GM23248 (cell line): ENCODE data around the gene PNKD. TPM values are rescaled to one million over a fixed set of nuclear protein-coding genes. Genes with fewer than 3 reads are reported as not detected.

Experiments used
- DNase-seq: peaks from one replicate; pipeline ENCODE4 v3.0.0-alpha.2; 2015
- H2AFZ ChIP-seq: fragments of 200-600 bp; sonication (generic); 2 replicates; pipeline ENCODE4 v1.6.1; 2016; ENCODE audit warnings: antibody characterized with exemption
- H3F3A ChIP-seq: fragments of 200-600 bp; sonication (generic); 2 replicates; pipeline ENCODE4 v1.6.1; 2016; ENCODE audit warnings: mild to moderate bottlenecking, antibody characterized with exemption, mixed run types; ENCODE audit not compliant: insufficient read depth
- H3K27ac ChIP-seq: fragments of 200-600 bp; sonication (generic); 2 replicates; pipeline ENCODE4 v1.5.1; 2016; ENCODE audit warnings: mild to moderate bottlenecking
- H3K27me3 ChIP-seq: fragments of 200-600 bp; sonication (generic); replicated peaks from 2 replicates; pipeline ENCODE4 v1.6.1; 2016; ENCODE audit warnings: mild to moderate bottlenecking; ENCODE audit not compliant: insufficient read depth
- H3K36me3 ChIP-seq: fragments of 200-600 bp; sonication (generic); 2 replicates; pipeline ENCODE4 v1.6.1; 2016; ENCODE audit warnings: low read depth, mild to moderate bottlenecking
- H3K4me1 ChIP-seq: fragments of 200-600 bp; sonication (generic); 2 replicates; pipeline ENCODE4 v1.6.1; 2016; ENCODE audit warnings: mild to moderate bottlenecking; ENCODE audit not compliant: insufficient read depth
- H3K4me2 ChIP-seq: fragments of 200-600 bp; sonication (generic); one replicate; pipeline ENCODE4 v1.6.1; 2016; ENCODE audit warnings: mild to moderate bottlenecking; ENCODE audit not compliant: unreplicated experiment
- H3K4me3 ChIP-seq: fragments of 200-600 bp; sonication (generic); 2 replicates; pipeline ENCODE4 v1.5.1; 2016; ENCODE audit warnings: mild to moderate bottlenecking
- H3K79me2 ChIP-seq: fragments of 200-600 bp; sonication (generic); 2 replicates; pipeline ENCODE4 v1.6.1; 2016; ENCODE audit warnings: mild to moderate bottlenecking; ENCODE audit not compliant: insufficient read depth
- H3K9ac ChIP-seq: fragments of 200-600 bp; sonication (generic); 2 replicates; pipeline ENCODE4 v1.6.1; 2016; ENCODE audit warnings: mild to moderate bottlenecking
- H3K9me2 ChIP-seq: fragments of 200-600 bp; sonication (generic); 2 replicates; pipeline ENCODE4 v1.6.1; 2016; ENCODE audit warnings: mixed run types, mild to moderate bottlenecking, moderate library complexity; ENCODE audit not compliant: insufficient read depth
- H3K9me3 ChIP-seq: fragments of 200-600 bp; sonication (generic); one replicate; pipeline ENCODE4 v1.6.1; 2017; ENCODE audit warnings: low read depth
- H4K20me1 ChIP-seq: fragments of 200-600 bp; sonication (generic); 2 replicates; pipeline ENCODE4 v1.6.0; 2016; ENCODE audit not compliant: insufficient read depth
- EZH2 ChIP-seq: fragments of 200-600 bp; sonication (generic); IDR thresholded peaks from 2 replicates; pipeline ENCODE4 v1.6.1; 2018; ENCODE audit warnings: antibody characterized with exemption, mild to moderate bottlenecking; ENCODE audit not compliant: insufficient read depth, poor library complexity, severe bottlenecking
- EZH2phosphoT487 ChIP-seq: fragments of 200-600 bp; sonication (generic); IDR thresholded peaks from 2 replicates; pipeline ENCODE4 v1.6.1; 2018; ENCODE audit warnings: antibody characterized with exemption, moderate library complexity, mild to moderate bottlenecking, low read depth; ENCODE audit not compliant: insufficient read depth
- WGBS, 2 experiments: methylation state at CpG; one replicate each; pipeline ENCODE4 v1.1.6; 2015 to 2017; ENCODE audit warnings: low lambda C conversion rate in 2 of 2, low coverage in 1 of 2; ENCODE audit errors: missing lambda C conversion rate in 2 of 2; 5-methylcytosine and 5-hydroxymethylcytosine counted together
- in situ Hi-C: fragments of 300-500 bp; cut with MboI; formaldehyde crosslinking; loops from 2 replicates; pipeline ENCODE4 v1.15.0; 2020
- polyA plus RNA-seq: library from polyadenylated mRNA; unstranded; fragments of >200 nt; fragmentation: Nextera tagmentation; extraction: Ambion mirVana; gene quantifications from 2 replicates; pipeline ENCODE4 v1.2.1, GENCODE V29; 2016
- total RNA-seq: library from RNA; depleted of rRNA; stranded (reverse); fragments of >200 nt; shearing (Covaris generic); gene quantifications from 2 replicates; pipeline ENCODE4 v1.2.3, GENCODE V29; 2014

The PNKD gene
- total and polyA plus RNA-seq, 2 experiments from 2014 or later, result 28.6 to 82.7 TPM

GRCh38 chr2:218238887-218239286 lies 31.4 kb upstream of the PNKD start:
- 92 to 96% methylated on average over 1 of the region's 1 CpG for WGBS, 2 experiments
- Histone ChIP-seq H3K9me3 (no peaks in the 10 kb centered on the region), H3F3A (peaks cover 37% of the 10 kb centered on the region; the same call in 1 of the 2 replicates), H3K4me3 (no peak overlapping the region), H3K9ac (no peak overlapping the region), H3K79me2 (peaks cover 96% of the 10 kb centered on the region), H3K36me3 (peaks cover 98% of the 10 kb centered on the region), H2AFZ (no peak overlapping the region), H3K9me2 (no peaks in the 10 kb centered on the region), H4K20me1 (no peaks in the 10 kb centered on the region), H3K4me2 (no peak overlapping the region), H3K4me1 (no peaks in the 10 kb centered on the region), H3K27ac (no peak overlapping the region), H3K27me3 (no peaks in the 10 kb centered on the region)
- TF ChIP-seq EZH2phosphoT487 (no peak), EZH2 (no peak)
- in situ Hi-C loops, result no loop called here
- DNase-seq, result no peak

- DNase-seq, result no peak
- Histone ChIP-seq H3K9me2 (no peaks in the 10 kb centered on the region), H3K4me2 (no peak overlapping the region), H3K4me1 (no peaks in the 10 kb centered on the region), H3K79me2 (peaks cover 96% of the 10 kb centered on the region), H3K27ac (no peak overlapping the region), H4K20me1 (no peaks in the 10 kb centered on the region), H3K27me3 (no peaks in the 10 kb centered on the region), H3K9ac (no peak overlapping the region), H3K9me3 (no peaks in the 10 kb centered on the region), H3F3A (peaks cover 60% of the 10 kb centered on the region), H2AFZ (no peak overlapping the region), H3K4me3 (no peak overlapping the region), H3K36me3 (peaks cover 98% of the 10 kb centered on the region)
- TF ChIP-seq EZH2phosphoT487 (no peak), EZH2 (no peak)
- in situ Hi-C loops, result no loop called here
- 91 to 100% methylated on average over 1 of the region's 1 CpG for WGBS, 2 experiments
Observed at GRCh38 chr2:218244204-218244603, 26.1 kb upstream of the PNKD start.

- Histone ChIP-seq H3F3A (peaks cover 62% of the 10 kb centered on the region), H3K36me3 (peaks cover 98% of the 10 kb centered on the region), H2AFZ (no peak overlapping the region), H3K27me3 (no peaks in the 10 kb centered on the region), H3K4me1 (no peaks in the 10 kb centered on the region), H3K9me3 (no peaks in the 10 kb centered on the region), H3K27ac (no peak overlapping the region), H3K9me2 (no peaks in the 10 kb centered on the region), H3K9ac (no peak overlapping the region), H3K4me2 (no peak overlapping the region), H3K79me2 (peaks cover 96% of the 10 kb centered on the region), H3K4me3 (no peak overlapping the region), H4K20me1 (no peaks in the 10 kb centered on the region)
- 97 to 100% methylated on average over 2 of the region's 2 CpGs for WGBS, 2 experiments
- DNase-seq, result no peak
- TF ChIP-seq EZH2phosphoT487, result no peak
- no peak for TF ChIP-seq EZH2
- in situ Hi-C loops, result no loop called here
Observed at GRCh38 chr2:218244665-218245064, 25.7 kb upstream of the PNKD start.

GRCh38 chr2:218245214-218245613 lies 25.1 kb upstream of the PNKD start:
- no peaks in the 10 kb centered on the region for H3K9me3 ChIP-seq
- H3K27me3 ChIP-seq, result no peaks in the 10 kb centered on the region
- peaks cover 97% of the 10 kb centered on the region for H3K79me2 ChIP-seq
- no peaks in the 10 kb centered on the region for H3K4me1 ChIP-seq
- H3K9me2 ChIP-seq, result no peaks in the 10 kb centered on the region
- H3K36me3 ChIP-seq, result peaks cover 98% of the 10 kb centered on the region
- DNase-seq, result no peak
- TF ChIP-seq EZH2 (no peak), EZH2phosphoT487 (no peak)
- no peak overlapping the region for H3K4me3 ChIP-seq
- no peak overlapping the region for H3K27ac ChIP-seq
- H2AFZ ChIP-seq, result no peak overlapping the region
- WGBS, 2 experiments, result 87 to 88% methylated on average over 5 of the region's 5 CpGs
- no peaks in the 10 kb centered on the region for H4K20me1 ChIP-seq
- in situ Hi-C loops, result no loop called here
- no peak overlapping the region for H3K4me2 ChIP-seq
- H3K9ac ChIP-seq, result no peak overlapping the region
- H3F3A ChIP-seq, result peaks cover 68% of the 10 kb centered on the region

- TF ChIP-seq EZH2 (no peak), EZH2phosphoT487 (no peak)
- no peak for DNase-seq
- Histone ChIP-seq H3K4me2 (no peak overlapping the region), H2AFZ (no peak overlapping the region), H3K9ac (no peak overlapping the region), H4K20me1 (no peaks in the 10 kb centered on the region; the same call in 1 of the 2 replicates), H3F3A (peaks cover 89% of the 10 kb centered on the region), H3K9me2 (no peaks in the 10 kb centered on the region), H3K4me1 (peaks cover 7% of the 10 kb centered on the region; the same call in 1 of the 2 replicates), H3K4me3 (no peak overlapping the region), H3K79me2 (peaks cover 63% of the 10 kb centered on the region), H3K27ac (no peak overlapping the region), H3K36me3 (peaks cover 90% of the 10 kb centered on the region), H3K27me3 (no peaks in the 10 kb centered on the region), H3K9me3 (no peaks in the 10 kb centered on the region)
- 91 to 97% methylated on average over 13 of the region's 13 CpGs for WGBS, 2 experiments
- in situ Hi-C loops, result no loop called here
Observed at GRCh38 chr2:218249691-218250090, 20.6 kb upstream of the PNKD start.
